GM23338 (cell line): Measurements from ENCODE around the gene DMRT1.

Experiments
- EZH2 ChIP-seq: fragments of 200-600 bp; sonication (generic); IDR thresholded peaks from one replicate; pipeline ENCODE4 v1.8.0; 2017; ENCODE audit warnings: antibody characterized with exemption, mild to moderate bottlenecking, low read depth; ENCODE audit not compliant: unreplicated experiment
- POLR2AphosphoS5 ChIP-seq: IDR thresholded peaks from 2 replicates; pipeline ENCODE4 v1.6.1; 2016; ENCODE audit warnings: antibody characterized with exemption, low read depth
- TF ChIP-seq, protein P1 (sequence below), 2 experiments: fragments of 200-600 bp in 1 of 2; sonication (generic) in 1 of 2; conservative IDR thresholded peaks; 2 replicates each; pipeline versions ENCODE4 v1.5.1 to v1.6.1; 2016 to 2017; ENCODE audit warnings: antibody characterized with exemption in 2 of 2, low read depth in 2 of 2, mild to moderate bottlenecking in 2 of 2, moderate library complexity in 1 of 2

DNA sequence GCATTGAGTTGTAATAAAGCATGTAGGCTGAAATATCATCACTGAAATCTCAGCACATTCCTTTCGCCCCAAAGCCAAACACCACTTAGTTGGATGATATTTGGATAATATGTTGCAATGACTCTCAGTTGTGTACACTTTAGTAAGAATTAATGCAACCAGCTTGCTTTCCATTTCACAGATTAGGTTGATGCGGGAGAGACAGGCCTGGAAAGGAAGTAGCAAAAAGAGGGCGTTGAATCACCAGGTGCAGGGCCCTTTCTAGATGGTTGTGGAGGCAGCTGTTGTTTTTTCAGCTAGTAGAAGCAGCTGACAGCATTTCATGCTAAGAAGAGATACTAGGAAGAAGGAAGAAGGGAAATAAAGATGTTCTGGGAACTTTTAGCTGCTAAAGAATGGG is 165.8 kb downstream of the DMRT1 start:
- no peak for TF ChIP-seq EZH2
- TF ChIP-seq, protein P1, sequence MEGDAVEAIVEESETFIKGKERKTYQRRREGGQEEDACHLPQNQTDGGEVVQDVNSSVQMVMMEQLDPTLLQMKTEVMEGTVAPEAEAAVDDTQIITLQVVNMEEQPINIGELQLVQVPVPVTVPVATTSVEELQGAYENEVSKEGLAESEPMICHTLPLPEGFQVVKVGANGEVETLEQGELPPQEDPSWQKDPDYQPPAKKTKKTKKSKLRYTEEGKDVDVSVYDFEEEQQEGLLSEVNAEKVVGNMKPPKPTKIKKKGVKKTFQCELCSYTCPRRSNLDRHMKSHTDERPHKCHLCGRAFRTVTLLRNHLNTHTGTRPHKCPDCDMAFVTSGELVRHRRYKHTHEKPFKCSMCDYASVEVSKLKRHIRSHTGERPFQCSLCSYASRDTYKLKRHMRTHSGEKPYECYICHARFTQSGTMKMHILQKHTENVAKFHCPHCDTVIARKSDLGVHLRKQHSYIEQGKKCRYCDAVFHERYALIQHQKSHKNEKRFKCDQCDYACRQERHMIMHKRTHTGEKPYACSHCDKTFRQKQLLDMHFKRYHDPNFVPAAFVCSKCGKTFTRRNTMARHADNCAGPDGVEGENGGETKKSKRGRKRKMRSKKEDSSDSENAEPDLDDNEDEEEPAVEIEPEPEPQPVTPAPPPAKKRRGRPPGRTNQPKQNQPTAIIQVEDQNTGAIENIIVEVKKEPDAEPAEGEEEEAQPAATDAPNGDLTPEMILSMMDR (conservative IDR thresholded peaks at IDR 0.05; ENCODE audit: low read depth in 2 of 2): no peak
- no peak for TF ChIP-seq POLR2AphosphoS5
